GM18526 (cell line): ENCODE results near the gene SIDT1.

ENCODE experiments used
- POLR2A ChIP-seq: IDR thresholded peaks from 3 replicates; pipeline ENCODE4 v1.6.1; 2011; ENCODE audit not compliant: insufficient read length; ENCODE audit errors: extremely low read depth

The SIDT1 gene

GRCh38 chr3:113560831-113561623 is 28.7 kb downstream of the SIDT1 start:
- no peak for TF ChIP-seq POLR2A

- TF ChIP-seq POLR2A = no peak
These were observed 33.2 kb downstream of the SIDT1 start for GRCh38 chr3:113565555-113565954.

DNA sequence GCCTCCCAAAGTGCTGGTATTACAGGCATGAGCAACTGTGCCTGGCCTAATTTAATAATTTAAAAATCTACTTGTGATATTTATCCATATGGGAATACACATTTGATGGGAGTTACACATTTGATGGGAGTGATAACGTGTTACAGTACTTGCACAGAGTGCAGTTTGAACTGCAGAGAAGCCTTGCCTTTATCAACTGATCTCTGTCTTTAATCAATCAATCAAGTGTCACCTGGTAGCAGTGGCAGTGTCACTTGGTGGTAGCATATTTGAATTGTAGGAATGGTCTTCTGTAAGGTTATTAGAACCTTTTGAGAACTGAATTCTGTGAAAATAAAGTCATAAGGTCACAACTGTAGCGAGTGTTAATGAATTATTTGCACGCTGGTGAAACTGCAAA is 37.8 kb downstream of the SIDT1 start:
- TF ChIP-seq POLR2A = no peak

- TF ChIP-seq POLR2A = no peak
These were observed 39.0 kb downstream of the SIDT1 start for GRCh38 chr3:113571360-113571759.

DNA sequence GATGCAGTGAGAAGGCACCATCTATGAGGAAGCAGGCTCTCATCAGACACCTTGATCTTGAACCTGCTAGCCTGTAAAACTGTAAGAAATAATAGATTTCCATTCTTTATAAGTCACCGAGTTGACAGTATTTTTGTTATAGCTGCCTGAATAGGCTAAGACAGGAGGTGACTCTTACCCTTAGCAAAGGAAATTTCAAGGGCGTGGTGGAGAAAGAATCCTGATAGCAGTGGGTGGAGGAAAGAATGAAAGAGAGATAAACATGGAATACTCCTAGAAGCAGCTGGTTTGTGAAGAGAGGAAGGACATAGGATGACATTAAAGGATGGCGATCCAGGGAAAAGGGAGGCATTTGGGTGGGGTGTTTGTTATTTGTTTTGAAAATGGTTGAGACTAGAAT is 41.4 kb downstream of the SIDT1 start:
- no peak for TF ChIP-seq POLR2A

DNA sequence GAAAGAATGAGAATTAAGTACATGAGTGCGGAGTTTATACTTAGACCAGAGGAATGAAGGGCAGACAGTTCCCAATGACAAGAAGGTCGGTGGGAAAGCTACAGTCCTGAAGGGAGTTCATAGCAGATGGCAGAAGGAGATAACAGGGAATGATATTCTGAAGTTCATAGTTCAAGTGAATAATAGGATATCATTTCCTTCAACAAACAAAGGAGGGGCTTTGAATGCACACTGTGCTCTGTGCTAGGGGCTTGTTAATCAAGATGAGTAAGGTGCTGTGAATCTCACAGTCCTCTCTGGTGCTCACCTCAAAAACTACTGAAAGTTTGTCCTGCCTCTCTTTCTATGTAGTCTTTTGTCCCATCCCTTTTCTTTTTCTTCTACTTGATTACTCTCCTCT is 41.9 kb downstream of the SIDT1 start:
- no peak for TF ChIP-seq POLR2A

- no peak for TF ChIP-seq POLR2A
These were observed 42.9 kb downstream of the SIDT1 start for GRCh38 chr3:113575206-113575605.

DNA sequence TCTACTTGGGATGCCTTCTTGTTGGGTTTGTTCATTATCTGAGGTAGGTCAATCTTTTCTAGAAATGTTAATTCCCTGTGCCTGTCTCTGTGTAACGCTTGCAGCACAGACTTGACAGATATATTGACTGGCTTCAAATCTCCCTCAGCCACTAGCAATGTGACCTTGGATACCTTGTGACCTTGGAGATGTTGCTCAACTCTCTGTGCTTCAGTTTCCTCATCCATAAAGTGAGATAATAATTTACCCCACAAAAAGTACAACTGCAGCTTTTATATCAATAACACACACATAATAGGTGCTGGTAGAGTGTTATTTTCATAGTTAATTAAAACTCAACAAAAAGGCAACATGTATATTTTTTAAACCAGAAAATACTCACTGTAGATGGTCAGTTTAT is 52.9 kb downstream of the SIDT1 start:
- no peak for TF ChIP-seq POLR2A

GRCh38 chr3:113585720-113586119 is 53.4 kb downstream of the SIDT1 start:
- no peak for TF ChIP-seq POLR2A

GRCh38 chr3:113588806-113589205 is 56.5 kb downstream of the SIDT1 start:
- TF ChIP-seq POLR2A = no peak

- TF ChIP-seq POLR2A = no peak
These were observed 57.6 kb downstream of the SIDT1 start for GRCh38 chr3:113589971-113590370.

GRCh38 chr3:113590983-113591382 is 58.6 kb downstream of the SIDT1 start:
- TF ChIP-seq POLR2A = no peak

DNA sequence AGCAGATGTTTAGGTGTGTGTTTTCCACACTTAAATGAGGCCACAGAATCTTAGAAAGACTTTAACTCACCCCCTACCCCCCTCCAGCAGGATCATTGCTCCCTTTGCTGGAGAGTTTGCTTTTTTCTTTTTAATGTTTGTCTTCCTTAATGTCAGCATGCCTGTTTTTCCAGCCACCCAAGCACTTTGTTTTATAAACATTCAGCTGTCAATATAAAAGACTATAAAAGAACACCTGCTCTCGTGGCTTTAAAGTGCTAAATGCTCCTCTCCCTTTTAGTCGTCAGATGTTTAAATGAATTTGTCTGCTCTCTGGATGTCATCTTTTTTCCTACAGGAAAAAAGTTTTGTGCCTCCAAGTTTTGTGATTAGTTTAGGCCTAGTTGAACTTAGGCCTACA is 61.7 kb downstream of the SIDT1 start:
- TF ChIP-seq POLR2A = no peak

- TF ChIP-seq POLR2A = no peak
These were observed 65.4 kb downstream of the SIDT1 start for GRCh38 chr3:113597596-113598354.

GRCh38 chr3:113600418-113601182 is 68.2 kb downstream of the SIDT1 start:
- no peak for TF ChIP-seq POLR2A

DNA sequence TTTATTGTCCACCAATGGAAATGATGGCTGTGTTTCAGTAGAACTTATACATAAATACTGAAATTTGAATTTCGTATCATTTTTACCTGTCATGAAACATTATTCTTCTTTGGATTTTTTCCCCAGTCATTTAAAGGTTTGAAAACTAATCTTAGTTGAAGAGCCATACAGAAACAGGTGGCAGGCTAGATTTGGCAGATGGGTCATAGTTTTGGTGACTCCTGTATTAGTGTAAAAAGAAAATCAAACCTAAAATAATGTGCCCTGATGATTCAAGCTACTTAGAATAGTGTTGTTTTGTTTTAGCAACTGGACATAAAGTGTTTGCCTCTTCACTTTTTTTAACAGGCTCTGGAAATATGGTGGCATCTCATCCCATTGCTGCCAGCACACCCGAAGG is 68.9 kb downstream of the SIDT1 start:
- TF ChIP-seq POLR2A = no peak
